ENCODE data around the gene PAK3. TPM values are rescaled to one million over a fixed set of nuclear protein-coding genes. Genes with fewer than 3 reads are reported as not detected.

PAK3 gene
- total RNA-seq, 1 donor from 2014 or later: 1.4 TPM

DNA sequence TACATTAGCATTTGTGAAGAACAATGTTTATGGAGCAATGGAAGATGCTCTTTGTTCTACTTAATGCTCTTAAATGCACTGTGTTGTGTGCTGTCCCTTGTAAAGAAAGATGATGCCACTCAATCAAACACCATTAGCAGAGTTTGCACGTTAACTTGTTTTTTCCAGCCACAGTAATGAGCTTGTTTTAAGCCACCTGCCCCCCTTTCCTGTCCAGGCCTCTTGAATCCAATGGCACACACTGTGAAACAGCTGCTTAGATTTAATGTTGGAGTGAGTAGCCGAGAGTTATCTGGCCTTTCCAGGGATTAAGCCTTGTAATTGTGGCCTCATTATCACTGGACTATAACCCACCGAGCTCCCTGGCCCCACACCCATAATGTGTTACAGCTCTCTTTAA, 86.0 kb downstream of the PAK3 start:
- no peaks in the 10 kb centered on the region for H3K36me3 ChIP-seq
- no peaks in the 10 kb centered on the region for H3K9me3 ChIP-seq
- no peak overlapping the region for H3K4me3 ChIP-seq
- H3K27ac ChIP-seq: no peak overlapping the region
- intact Hi-C loops (cut with DNase I): no loop called here
- ATAC-seq (no peak), DNase-seq (no peak)
- H3K27me3 ChIP-seq: no peaks in the 10 kb centered on the region
- no peaks in the 10 kb centered on the region for H3K4me1 ChIP-seq
- TF ChIP-seq, protein P1, sequence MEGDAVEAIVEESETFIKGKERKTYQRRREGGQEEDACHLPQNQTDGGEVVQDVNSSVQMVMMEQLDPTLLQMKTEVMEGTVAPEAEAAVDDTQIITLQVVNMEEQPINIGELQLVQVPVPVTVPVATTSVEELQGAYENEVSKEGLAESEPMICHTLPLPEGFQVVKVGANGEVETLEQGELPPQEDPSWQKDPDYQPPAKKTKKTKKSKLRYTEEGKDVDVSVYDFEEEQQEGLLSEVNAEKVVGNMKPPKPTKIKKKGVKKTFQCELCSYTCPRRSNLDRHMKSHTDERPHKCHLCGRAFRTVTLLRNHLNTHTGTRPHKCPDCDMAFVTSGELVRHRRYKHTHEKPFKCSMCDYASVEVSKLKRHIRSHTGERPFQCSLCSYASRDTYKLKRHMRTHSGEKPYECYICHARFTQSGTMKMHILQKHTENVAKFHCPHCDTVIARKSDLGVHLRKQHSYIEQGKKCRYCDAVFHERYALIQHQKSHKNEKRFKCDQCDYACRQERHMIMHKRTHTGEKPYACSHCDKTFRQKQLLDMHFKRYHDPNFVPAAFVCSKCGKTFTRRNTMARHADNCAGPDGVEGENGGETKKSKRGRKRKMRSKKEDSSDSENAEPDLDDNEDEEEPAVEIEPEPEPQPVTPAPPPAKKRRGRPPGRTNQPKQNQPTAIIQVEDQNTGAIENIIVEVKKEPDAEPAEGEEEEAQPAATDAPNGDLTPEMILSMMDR (IDR thresholded peaks at IDR 0.05): no peak

DNA sequence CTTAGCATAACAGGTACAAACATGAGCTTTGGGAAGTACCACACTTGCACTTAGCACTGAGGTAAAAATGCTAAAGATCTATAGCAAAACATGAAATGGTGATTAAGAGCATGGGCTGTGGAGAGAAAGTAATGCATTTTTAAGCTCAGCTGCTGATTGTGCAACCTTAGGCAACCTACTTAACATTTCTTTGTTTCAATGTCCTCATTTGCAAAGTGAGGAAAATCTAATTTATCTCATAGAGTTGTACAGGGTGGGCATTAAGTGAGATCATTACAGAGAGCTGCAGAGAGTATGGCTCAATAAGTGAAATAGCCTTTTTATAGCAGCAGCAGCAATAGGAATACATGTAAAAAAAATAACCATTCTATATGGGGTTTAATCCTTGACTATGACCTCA, 87.0 kb downstream of the PAK3 start:
- Histone ChIP-seq H3K27me3 (no peaks in the 10 kb centered on the region), H3K4me1 (no peaks in the 10 kb centered on the region), H3K36me3 (no peaks in the 10 kb centered on the region), H3K9me3 (no peaks in the 10 kb centered on the region), H3K27ac (no peak overlapping the region), H3K4me3 (no peak overlapping the region)
- no peak for DNase-seq
- TF ChIP-seq, protein P1 (IDR thresholded peaks at IDR 0.05): no peak
- intact Hi-C loops (cut with DNase I): no loop called here
- ATAC-seq: no peak

DNA sequence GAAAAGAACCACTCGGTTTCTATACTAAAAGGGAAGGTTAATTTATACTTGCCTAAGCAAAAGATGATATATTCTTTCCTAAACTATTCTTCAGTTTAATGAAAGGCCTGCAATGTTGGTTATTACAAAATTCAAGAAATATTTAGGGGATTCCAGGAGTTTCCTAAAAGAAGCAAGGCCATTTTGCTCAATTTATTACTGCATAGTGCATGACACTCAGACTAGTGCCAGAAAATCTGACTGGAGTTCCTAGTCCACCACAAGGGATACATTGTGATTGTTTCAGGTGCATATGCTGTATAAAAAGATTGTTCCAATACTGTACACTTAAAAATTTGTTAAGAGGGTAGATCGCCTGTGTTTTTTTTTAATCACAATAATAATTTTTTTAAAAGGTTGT, 95.6 kb downstream of the PAK3 start:
- no peaks in the 10 kb centered on the region for H3K27me3 ChIP-seq
- H3K9me3 ChIP-seq: no peaks in the 10 kb centered on the region
- no peak for ATAC-seq
- intact Hi-C loops (cut with DNase I): no loop called here
- H3K4me3 ChIP-seq: no peak overlapping the region
- DNase-seq: no peak
- no peak overlapping the region for H3K27ac ChIP-seq
- no peaks in the 10 kb centered on the region for H3K4me1 ChIP-seq
- H3K36me3 ChIP-seq: no peaks in the 10 kb centered on the region
- TF ChIP-seq, protein P1 (IDR thresholded peaks at IDR 0.05): no peak

DNA sequence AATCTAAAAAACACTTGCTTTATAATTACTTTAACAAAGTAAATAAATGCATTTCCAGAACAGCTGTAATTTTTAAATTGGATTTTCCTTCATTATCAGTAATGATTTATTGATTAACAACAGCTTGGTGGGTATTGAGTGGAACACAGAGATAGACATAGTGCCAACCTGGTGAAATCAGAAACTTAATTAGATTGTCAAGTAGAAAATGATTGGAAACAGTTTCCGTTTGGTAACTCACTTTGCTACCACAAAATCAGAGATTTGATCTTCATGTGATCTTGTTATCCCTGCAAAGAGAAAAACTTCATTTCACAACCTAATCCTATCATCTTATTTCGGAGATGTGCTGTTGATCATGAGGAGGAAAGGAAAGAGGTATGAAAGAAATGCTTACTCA, 103.5 kb downstream of the PAK3 start:
- no peaks in the 10 kb centered on the region for H3K4me1 ChIP-seq
- no peaks in the 10 kb centered on the region for H3K36me3 ChIP-seq
- no peak overlapping the region for H3K4me3 ChIP-seq
- intact Hi-C loops (cut with DNase I): no loop called here
- no peaks in the 10 kb centered on the region for H3K27me3 ChIP-seq
- ATAC-seq (no peak), DNase-seq (no peak)
- no peaks in the 10 kb centered on the region for H3K9me3 ChIP-seq
- H3K27ac ChIP-seq: no peak overlapping the region
- TF ChIP-seq, protein P1 (IDR thresholded peaks at IDR 0.05): no peak

DNA sequence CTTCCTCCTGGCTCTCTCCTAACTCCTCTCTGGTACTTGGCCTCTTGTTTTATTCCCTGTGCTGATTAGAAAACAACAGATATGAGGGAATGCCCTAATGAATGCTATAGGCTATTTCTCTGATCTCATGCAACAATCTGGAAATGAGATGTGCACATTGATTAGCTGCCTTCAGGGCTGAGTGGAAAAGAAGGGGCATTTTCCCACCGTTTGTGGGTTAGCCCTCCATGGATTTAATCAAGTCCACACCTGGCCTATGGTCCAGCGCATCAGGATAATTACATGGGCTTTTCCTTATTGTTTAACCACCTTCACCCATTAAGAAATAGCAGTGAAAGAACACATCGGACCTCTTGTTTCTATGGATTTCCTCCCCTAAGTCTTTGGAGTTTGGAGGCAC, 104.3 kb downstream of the PAK3 start:
- Histone ChIP-seq H3K4me1 (no peaks in the 10 kb centered on the region), H3K27me3 (no peaks in the 10 kb centered on the region), H3K9me3 (no peaks in the 10 kb centered on the region), H3K4me3 (no peak overlapping the region), H3K27ac (no peak overlapping the region), H3K36me3 (no peaks in the 10 kb centered on the region)
- DNase-seq: no peak
- TF ChIP-seq, protein P1 (IDR thresholded peaks at IDR 0.05): no peak
- intact Hi-C loops (cut with DNase I): no loop called here
- no peak for ATAC-seq

DNA sequence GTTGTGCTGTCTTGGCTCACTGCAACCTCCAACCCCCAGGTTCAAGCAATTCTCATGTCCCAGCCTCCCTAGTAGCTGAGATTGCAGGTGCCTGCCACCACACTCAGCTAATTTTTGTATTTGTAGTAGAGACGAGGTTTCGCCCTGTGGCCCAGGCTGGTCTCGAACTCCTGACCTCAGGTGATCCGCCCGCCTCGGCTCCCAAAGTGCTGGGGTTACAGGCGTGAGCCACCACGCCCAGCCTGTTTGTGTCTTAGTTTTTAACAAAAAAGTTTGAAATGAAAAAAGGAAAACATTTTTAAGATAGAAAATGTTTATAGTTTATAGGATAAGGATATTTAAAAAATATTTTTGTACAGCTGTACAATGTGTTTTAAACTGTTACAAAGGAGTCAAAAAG, 111.9 kb downstream of the PAK3 start:
- TF ChIP-seq, protein P1 (IDR thresholded peaks at IDR 0.05): no peak
- Histone ChIP-seq H3K27ac (no peak overlapping the region), H3K9me3 (no peaks in the 10 kb centered on the region), H3K4me3 (no peak overlapping the region), H3K36me3 (no peaks in the 10 kb centered on the region), H3K27me3 (no peaks in the 10 kb centered on the region), H3K4me1 (no peaks in the 10 kb centered on the region)
- no peak for DNase-seq
- intact Hi-C loops (cut with DNase I): no loop called here
- no peak for ATAC-seq
